Stimulated activated CD8-positive, alpha-beta memory T cell treated with anti-CD3 and anti-CD28 coated beads, Interleukin-12 subunit alpha, Interleukin-12 subunit beta, amount 100 ng/mL, for 1 hour (primary cell): Measurements from ENCODE around the gene LRRC10.

ENCODE experiments used
- DNase-seq: peaks from one replicate; pipeline ENCODE4 v3.0.0-alpha.2; 2020; ENCODE audit warnings: low read depth

Gene LRRC10

DNA sequence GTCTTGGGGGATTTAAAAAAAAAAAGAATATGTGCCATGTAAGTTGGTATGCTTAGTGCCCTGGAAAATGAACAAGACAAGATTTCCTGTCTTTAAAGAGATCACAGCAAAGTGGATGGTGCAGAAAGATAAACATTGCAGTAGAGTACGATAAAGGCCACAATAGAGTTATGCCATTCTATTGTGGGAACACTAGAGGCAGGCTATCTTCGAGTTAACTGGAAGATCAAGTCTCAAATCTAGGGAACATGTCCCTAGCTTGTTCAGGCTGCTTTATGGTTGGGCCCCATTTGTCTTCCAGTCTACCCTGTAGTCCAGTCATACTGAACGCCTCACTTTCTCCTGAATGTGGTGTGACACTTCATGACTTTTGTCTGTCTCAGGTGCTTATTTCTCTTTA, 44.1 kb downstream of the LRRC10 start:
- DNase-seq, result no peak

DNA sequence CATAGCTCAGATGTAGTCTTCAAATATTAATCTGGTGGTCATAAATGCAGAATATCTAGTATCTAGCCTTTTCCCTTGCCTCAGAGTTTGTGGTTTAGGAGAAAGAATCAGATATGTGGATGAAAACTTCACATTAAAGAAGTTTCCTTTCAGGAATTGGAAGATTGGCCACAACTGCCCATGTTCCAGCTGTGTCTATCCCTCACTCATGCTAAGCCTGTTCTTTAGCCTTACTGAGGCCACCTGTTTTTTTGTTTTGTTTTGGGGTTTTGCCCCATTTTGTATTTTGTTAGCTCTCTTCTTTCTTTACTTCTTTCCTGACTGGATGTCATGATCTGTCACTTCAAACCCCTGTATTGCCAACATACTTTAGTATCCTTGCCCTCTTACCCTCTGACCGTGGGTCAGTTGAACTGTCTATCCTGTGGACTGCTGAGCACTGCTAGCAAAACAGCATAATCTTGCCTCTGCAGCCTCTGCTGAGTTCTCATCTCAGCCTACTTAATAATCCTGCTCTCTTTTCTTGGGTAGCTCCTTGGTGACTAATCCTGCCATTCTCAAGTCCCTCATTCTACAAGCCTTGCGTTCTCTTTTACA, 47.4 kb downstream of the LRRC10 start:
- no peak for DNase-seq
